ENCODE data around the gene EFNA5.

EFNA5 gene

DNA sequence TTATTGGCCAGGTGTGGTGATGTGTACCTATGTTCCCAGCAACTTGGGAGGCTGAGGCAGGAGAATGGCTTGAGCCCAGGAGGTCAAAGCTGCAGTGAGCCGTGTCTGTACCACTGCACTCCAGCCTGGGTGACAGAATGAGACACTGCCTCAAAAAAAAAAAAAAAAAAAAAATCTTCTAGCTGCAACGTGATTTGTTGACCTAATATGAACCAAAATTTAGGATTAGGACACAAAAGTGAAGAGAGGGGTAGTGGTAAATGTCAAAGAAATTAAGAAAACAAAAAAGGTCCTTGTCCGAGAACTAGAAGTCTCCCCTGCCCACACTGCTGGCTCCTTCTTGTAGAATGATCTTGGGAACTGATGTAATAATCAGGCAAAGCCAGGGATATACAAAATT, 272.0 kb downstream of the EFNA5 start:
- no peak overlapping the region for H3K4me3 ChIP-seq (ENCODE audit: low read depth, low read length)
- TF ChIP-seq, protein P1, sequence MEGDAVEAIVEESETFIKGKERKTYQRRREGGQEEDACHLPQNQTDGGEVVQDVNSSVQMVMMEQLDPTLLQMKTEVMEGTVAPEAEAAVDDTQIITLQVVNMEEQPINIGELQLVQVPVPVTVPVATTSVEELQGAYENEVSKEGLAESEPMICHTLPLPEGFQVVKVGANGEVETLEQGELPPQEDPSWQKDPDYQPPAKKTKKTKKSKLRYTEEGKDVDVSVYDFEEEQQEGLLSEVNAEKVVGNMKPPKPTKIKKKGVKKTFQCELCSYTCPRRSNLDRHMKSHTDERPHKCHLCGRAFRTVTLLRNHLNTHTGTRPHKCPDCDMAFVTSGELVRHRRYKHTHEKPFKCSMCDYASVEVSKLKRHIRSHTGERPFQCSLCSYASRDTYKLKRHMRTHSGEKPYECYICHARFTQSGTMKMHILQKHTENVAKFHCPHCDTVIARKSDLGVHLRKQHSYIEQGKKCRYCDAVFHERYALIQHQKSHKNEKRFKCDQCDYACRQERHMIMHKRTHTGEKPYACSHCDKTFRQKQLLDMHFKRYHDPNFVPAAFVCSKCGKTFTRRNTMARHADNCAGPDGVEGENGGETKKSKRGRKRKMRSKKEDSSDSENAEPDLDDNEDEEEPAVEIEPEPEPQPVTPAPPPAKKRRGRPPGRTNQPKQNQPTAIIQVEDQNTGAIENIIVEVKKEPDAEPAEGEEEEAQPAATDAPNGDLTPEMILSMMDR (IDR thresholded peaks at IDR 0.05; ENCODE audit: borderline replicate concordance, insufficient read depth, low read depth, low read length): no peak

DNA sequence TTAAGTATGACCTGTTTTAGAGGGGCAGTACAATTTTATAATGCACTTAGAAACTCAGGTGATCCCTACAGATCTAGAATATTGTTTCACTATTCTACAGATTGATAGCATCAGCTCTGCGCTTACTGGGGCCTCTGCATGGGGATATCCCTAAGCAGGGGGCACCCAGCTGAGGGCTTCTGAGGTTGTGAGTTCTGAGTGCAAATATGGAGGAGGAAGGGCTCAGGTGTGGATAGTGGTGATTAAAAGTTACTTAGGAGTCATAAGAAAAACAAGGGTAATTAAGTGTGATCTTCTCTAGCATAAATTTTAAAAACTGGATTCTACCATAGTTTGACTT, 274.4 kb downstream of the EFNA5 start:
- no peak overlapping the region for H3K4me3 ChIP-seq (ENCODE audit: low read depth, low read length)
- TF ChIP-seq, protein P1 (IDR thresholded peaks at IDR 0.05; ENCODE audit: borderline replicate concordance, insufficient read depth, low read depth, low read length): no peak

DNA sequence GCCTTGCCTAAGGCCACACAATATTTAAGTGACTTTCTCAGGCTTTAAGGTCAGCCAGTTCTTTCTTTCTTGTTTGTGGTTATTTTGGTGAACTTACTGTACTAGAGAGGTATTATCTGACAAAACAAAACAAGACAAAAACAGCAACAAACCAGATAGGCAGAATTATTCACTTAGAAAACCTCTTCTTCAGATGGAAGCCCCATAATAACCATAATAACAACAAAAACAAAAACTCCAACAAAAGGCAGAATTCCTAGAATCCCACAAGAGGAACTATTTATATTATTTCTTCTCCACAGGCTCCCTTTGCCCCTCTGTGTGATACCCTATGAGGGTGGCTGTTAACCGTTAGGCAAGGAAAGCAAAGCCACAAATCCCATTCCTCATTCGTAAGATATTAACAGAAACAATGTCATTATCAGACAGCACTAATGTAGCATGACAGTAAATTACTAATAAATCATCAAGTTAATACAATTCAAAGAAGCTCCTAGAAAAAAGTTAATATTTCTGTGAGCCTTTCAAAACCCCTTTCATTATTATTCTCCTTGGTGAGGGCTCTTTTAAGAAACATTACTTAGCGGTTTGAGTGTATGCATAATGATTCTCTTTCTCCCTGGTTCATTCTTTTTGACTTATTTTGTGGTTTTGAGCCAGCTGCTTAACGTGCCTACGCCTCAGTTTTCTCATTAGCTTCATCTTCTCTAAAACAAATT, 274.9 kb downstream of the EFNA5 start:
- TF ChIP-seq, protein P1 (IDR thresholded peaks at IDR 0.05; ENCODE audit: borderline replicate concordance, insufficient read depth, low read depth, low read length): no peak
- no peak overlapping the region for H3K4me3 ChIP-seq (ENCODE audit: low read depth, low read length)

DNA sequence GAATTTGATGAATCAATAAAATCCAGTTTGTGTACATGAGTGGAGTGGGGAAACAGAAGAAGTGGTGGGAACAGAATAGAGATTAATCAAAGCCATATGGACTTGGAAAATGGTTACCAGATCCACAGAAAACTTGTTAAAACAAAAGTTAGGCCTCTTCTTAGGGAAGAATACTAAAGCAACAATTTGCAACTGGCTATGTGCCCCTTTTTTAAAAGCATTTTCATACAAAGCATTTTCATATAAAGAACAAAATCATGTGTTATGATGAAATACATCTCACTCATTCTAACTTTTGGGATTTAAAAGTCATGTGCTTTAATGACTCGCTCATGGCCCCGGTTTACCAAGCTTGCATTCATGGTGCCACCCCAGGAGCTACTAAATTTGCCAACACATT, 276.9 kb downstream of the EFNA5 start:
- H3K4me3 ChIP-seq (ENCODE audit: low read depth, low read length): no peak overlapping the region
- TF ChIP-seq, protein P1 (IDR thresholded peaks at IDR 0.05; ENCODE audit: borderline replicate concordance, insufficient read depth, low read depth, low read length): no peak

DNA sequence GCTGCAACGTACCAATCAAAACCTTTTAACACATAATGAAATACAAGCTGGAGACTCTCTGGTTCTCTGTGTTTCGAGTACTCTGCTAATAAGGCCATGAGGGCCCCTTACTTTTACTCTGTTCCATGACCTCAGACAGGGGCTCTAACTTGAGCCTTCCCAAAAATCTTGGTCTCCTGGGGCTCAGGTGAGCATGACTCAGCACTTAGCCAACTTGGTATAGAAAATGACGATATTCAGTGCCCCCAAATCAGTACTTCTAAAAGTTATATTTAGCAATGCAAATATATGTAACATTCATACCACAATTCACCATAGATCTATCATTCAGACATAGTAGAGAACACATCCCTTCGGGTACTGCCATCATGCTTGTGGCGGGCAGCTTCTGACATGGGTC, 278.9 kb downstream of the EFNA5 start:
- H3K4me3 ChIP-seq (ENCODE audit: low read depth, low read length): no peak overlapping the region
- TF ChIP-seq, protein P1 (IDR thresholded peaks at IDR 0.05; ENCODE audit: borderline replicate concordance, insufficient read depth, low read depth, low read length): no peak

DNA sequence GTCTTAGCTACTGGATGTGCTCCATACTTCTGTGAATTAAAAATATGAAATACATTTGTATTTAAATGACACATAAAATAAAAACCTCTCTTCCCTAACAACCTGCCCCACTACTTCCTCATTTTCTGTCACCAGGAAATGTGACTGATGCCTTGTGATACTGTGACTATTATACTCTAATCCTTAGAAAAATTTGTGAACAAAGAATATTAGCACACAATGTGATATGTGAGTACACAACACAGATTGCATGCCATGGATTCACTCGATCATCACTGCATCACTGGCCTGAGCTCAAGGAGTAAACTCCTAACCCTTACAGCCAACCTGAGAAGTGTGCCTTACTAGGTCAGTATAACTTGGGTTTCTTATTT, 281.0 kb downstream of the EFNA5 start:
- TF ChIP-seq, protein P1 (IDR thresholded peaks at IDR 0.05; ENCODE audit: borderline replicate concordance, insufficient read depth, low read depth, low read length): no peak
- no peak overlapping the region for H3K4me3 ChIP-seq (ENCODE audit: low read depth, low read length)

DNA sequence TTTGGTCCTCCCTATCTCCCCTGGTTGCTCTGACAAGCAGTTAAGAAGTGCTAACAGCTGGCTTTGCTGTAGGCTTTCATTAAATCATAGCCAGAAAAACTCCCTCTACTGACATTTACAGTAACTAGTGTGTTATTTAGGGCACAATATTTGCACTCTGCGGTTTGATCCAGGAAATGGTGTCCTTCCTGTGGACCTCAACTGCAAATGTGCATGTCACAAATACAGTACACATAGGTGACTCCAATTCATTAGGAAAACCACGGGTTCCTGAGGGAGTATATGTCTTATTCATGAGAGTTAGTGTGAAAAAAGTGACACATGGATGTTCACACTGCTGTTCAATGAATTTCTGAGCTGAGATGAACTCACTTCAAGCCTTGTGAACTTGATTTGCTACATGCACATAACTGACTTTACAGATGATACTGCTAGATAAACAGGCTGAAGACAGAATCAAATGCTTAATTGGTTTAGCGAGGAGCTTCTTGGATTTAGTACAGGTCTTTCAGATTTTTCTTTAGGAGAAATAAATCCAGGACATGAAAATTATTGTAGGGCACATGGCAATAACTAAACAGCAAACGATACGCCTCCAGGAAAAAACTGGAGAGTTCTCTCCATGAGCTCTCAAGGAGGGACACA, 281.5 kb downstream of the EFNA5 start:
- H3K4me3 ChIP-seq (ENCODE audit: low read depth, low read length): no peak overlapping the region
- TF ChIP-seq, protein P1 (IDR thresholded peaks at IDR 0.05; ENCODE audit: borderline replicate concordance, insufficient read depth, low read depth, low read length): no peak
